Activated CD4-positive, alpha-beta T cell treated with anti-CD3 and anti-CD28 coated beads for 1 hour (primary cell): ENCODE measurements around the gene XPR1.

Experiments
- DNase-seq: peaks from one replicate; pipeline ENCODE4 v3.0.0-alpha.2; 2020

XPR1 gene

DNA sequence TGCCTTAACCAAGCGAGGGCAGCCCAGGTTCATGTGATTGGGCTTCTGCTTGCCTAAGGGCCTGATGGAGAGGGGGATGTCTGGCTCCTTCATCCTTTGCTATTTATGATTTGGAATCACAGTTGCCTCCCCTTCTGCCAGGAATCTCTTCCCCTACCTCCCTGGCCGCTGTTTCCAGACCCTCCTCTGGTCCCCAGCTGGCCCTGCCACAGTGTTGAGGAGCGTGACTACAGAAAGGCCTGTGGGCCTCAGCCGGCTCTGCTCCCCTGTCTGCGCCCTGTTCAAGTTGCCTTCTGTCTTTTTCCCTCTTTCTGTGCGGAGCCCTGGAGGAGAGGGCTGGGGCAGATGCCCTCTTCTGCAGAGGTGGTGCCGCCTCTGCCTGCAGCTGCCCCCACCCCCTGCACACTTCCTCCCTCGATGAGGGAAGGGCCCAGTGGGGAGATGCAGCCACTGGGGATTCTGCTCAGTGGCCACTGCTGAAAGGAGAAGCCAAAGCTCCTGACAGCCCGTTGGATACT, 287.4 kb downstream of the XPR1 start:
- no peak for DNase-seq

DNA sequence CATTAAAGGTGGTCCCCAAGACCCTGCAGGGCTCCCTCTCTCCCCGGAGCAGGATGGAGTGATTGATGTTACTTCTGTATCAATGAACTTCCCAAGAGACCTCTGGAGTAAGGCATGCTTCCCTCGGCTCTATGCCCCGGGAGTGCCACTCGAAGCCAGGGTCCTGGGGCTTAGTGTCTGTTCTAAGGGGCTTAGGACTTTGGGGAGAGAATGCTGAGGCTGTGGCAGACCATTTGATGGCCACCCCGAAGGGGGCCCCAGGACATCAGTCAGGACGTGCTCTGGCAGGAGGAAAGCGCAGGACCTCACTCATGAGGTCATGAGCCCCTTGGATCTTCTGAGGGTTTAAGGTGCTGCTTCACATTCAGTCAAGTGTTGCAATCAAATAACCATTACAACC, 288.4 kb downstream of the XPR1 start:
- DNase-seq, result no peak

DNA sequence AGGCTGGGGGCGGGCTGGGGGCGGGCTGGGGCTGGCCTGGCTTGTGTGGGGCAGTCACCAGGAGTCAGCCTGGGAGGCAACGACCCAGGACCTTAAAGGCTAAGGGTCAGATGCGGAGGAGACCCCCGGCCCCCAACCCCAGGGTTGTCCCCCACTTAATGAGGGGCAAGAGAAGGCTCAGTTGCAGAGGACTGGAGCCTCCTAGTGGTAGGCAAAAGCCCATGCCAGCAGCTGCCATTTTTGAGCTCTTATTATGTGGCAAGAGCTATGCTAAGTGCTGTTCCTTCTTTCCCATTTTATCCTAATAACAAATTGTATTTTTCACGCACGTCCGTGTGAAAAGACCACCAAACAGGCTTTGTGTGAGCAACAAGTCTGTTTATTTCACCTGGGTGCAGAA, 288.9 kb downstream of the XPR1 start:
- no peak for DNase-seq

DNA sequence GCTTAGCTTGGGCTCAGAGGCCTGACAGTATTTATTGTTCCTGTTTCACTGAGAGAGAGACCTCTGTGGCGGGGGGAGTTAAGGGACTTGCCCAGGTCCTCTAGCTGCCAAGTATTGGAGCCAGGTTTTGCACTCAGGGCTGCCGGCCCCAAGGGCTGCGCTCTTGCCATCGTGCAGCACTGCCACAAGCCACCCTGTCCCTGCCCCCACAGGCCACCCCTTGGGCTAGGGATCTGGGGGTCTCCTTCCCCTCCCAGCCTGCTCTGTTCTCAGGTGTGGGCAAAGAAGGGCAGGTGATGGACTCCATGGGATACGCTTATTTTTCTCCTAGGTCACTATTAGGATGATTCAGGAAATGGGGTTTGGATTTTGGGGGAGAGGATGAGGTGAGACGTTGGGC, 289.6 kb downstream of the XPR1 start:
- DNase-seq, result no peak

DNA sequence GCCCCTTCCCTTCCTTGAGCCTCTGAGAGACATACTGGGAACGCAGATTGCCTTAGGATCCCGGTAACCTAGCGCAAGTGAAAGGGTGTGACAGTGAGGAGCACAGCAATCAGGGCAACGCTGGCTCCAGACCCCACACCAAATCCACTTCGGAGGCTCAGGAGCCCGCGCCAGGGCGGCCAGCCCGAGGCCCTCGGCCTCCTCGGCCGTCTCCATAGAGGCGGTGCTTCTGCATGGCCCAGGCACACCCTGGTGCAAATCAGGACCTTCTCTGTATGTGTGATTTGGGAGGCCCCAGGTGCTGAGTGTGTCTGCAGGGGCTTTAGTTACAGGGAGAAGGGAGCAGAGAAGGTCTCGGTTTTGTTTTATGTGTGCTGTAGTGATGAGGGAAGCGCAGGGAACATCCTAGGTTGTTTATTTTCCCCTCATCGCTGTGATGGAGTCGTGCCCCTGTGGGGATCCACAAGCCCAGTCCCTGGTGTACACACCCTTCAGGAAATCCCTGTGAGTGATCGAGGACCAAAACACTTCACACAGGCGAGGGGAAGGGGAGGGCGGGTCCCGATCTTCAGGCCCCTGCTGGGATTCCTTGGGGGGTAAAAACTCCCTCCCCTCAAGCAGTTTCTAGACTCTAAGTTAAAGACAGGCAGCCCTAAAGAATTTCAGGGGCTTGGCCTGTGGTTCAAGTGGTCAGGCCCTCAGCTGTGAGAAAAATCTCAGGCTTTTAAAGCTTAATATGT, 290.2 kb downstream of the XPR1 start:
- no peak for DNase-seq

DNA sequence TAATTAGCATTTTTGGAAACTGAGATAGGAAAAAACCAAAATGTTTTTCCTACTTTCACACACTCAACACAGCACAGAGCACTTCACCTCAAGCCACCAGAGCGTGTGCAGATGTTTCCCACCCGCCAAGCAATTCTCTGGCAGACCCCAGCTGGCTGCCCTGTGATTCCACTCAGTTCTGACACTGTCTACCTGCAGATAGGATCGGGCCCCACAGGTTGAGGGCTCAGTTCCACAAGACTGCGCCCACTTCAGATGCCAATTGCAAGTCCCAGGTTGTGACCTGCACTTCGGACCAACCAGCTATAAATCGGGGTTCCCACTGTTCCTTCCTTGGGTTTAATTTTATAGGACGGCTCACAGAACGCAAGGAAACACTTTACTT, 290.8 kb downstream of the XPR1 start:
- DNase-seq, result no peak

DNA sequence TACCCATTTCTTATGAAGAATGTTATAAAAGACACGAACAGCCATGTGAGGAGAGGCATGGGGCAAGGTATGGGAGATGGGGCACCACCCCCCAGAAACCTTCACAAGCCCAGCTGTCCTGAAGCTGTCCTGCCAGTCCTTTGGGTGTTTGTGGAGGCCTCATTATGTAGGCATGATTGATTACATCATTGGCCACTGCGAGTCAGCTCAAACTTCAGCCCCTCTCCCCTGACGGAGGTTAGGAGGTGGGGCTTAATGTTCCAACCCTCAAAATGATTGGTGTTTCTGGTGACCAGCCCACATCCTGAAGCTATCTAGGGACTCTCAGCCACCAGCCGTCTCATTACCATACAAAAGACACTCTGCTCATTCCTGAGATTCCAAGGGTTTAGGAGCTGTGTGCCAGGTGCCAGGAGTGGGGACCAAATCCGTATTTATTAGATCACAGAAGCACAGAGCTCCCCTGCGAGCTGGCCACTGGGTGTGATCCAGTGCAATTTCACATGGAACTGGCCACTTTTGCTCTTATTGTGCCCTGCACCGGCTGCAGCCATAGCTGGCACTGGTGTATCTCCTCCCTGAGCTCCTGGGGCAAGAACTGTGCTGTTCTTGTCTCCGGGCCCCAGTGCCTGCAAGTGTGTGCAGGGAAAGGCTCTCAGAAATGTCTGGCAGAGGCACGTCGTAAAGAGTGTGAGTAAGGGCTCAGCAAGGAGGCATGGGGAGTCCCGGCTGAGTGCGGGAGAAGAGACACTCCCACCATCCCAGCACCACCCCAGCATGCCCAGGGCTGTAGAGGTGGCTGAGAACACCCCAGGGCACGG, 291.4 kb downstream of the XPR1 start:
- no peak for DNase-seq

DNA sequence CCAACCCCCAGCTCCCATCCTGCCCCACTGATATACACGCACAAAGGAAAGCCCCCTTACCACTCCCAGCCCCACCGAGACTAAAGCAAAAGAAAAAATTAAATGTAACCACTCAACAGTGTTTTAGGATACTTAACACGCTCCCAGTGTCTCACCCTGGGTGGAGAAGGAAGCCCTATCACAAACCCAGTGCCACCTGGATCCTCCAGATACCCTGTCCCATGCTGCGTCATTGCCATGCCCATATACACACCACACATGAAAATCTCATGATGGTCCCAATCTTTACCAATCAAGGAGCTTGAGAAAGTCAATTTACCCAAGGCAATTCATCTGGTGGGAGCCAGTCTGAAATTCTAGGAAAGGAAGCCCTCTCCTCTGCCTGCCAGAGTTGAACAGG, 292.1 kb downstream of the XPR1 start:
- DNase-seq, result no peak

DNA sequence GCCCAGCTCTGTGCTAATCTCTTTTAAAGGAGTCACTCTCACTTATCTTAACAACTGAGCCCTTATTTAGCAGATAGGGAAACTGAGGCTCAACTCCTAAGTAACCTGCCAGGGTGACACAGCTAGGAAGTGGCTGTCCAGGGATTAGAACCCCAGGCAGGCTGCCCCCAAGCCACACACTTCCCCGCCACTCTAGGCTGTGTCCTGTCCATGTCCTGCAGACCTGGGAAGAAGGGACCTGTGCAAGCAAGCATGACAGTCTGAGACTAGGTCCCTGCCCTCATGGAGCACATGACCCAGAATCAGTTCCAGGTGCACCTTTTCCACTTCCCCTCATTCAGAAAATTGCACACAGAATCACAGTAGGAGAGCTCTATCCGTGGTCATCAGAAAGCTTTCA, 293.1 kb downstream of the XPR1 start:
- no peak for DNase-seq

DNA sequence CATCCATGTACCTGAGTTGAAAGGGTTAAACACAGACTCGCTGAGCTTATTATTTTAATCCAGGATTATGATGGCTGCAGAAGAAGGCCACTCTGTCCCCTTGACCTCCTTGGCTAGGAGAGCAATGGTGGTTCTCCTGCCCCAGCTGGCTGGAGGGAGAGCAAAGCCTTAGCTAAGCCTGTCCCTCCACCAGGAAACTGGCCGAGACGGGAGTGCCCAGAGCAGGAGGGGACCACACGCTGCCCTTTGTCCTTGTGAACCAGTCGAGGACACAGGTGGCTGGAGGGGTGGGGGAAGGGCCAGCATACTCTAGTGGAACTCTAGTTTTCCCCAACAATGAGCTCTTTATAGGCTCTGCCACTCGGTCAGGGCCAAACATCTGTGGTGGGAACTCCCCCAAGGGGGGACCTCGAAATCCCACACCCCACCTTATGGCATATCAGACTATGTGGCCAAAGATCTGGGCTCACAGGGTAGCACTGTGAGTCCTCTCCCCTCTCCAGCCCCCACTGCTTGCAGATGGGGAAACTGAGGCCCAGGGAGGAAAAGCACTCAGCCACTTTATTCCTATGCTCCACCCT, 293.7 kb downstream of the XPR1 start:
- DNase-seq, result no peak

DNA sequence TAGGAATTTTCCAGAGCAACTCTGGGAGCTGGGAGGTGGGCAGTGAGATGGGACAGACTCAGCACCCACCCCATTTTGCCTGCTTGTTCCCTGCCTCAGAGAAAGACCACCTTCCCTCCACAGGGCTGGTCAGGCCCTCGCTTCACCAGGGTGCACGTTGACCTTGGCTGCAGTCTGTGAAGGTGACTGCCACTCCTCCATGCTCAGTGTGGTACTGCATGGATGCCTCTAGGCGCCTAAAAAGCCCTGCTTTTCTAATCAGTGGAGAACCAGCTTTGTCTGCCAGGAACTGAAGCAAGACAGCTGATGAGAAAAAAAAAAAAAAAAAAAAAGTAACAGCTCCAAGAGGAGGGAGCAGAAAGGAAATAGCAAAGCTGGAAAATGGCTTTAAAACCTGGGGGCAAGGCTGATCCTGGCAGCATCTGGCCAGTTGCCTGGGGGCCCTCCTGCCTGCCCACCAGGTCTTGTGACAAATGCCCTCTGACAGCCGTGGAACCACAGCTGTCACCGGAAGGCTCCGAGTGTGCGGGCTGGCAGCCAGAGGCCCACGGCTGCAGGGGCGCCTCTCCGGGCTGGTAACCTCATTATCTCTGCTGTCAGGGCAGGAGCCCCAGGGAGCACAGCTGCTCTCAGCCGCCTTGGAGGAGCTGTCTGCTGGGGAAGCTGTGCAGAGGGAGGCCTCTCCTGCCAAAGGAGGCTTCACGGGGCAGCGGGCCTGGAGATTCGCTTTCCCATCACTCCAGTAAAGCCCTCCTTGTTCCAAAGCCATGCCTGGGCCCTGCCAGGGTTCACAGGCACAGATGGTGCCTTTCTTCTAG, 294.6 kb downstream of the XPR1 start:
- DNase-seq, result no peak

DNA sequence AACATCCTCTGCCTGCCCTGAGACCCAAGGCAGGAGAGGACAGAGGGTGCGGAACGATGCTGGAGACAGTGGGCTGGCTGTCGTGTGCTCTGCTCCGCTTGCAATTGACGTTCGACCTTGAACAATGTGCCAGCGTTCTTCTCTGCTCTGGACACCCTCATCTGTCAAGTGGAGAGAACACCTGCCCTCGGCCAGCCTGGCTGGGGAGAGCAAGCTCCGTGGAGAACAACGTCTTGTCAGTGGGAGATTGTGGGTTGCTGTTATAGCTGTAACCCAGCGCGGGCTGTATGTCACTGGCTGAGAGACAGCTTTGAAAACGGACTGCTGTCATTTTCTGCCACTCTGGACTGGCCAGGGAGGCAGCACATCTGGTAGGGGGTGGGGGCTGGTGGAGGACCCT, 295.5 kb downstream of the XPR1 start:
- DNase-seq, result no peak

DNA sequence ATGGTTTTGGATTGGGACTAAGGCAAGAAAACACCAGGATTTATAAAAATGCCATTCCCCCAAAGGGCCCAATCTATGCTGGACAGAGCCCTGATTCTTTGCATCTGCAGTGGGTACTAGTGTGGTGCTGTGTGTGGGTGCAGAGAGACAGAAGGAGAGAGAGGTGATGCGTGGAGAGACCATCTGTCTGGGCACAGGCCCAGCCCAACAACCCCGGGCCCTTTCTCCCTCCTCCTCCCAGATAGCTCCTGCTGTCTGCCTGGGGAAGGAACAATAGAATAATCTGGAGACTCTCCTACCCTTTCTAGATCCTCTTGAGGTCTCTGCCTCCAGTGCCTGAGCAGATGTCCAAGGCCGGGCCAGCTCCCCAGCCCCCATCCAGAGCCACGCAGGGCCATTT, 296.0 kb downstream of the XPR1 start:
- no peak for DNase-seq

DNA sequence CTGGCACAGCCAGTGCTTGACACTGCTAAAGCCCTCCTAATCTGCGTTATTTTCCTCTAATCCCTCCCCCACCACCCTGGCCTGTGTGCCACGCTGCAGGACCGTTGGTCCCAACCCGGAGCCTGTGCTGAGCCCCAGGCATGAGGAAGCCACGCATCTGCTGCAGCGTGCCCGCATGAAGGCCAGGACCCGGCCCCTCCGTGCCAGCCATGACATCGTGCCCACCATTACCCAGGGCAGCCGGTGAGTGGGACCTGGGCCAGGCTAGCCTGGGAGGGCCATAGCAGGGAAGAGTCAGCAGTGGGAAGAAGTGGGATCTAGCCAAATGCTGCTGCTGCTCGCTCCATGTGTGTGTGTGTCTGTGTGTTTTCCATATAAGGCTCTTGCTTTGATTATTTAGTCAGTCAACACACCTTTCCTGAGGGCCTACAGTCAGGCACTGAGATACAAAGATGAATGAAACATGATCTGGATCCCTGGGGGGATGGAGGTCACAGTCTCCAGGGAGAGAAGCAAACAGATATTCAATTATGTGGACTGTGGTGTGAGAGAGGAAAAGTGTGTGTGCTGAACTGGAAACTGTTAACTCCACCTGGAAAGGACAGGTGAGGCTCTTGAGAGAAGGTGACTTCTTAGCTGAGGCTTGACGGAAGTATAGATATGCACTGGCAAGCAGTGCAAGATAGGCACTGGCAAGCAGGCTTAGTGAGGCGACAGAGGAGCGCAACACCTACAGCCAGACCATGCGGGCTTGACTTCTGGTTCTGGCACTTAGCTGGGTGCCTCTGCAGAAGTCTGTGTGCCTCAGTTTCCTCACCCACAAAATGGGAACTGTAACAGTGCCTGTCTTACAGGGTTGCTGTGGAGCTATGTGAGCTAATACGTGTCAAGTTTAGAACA, 296.8 kb downstream of the XPR1 start:
- no peak for DNase-seq

DNA sequence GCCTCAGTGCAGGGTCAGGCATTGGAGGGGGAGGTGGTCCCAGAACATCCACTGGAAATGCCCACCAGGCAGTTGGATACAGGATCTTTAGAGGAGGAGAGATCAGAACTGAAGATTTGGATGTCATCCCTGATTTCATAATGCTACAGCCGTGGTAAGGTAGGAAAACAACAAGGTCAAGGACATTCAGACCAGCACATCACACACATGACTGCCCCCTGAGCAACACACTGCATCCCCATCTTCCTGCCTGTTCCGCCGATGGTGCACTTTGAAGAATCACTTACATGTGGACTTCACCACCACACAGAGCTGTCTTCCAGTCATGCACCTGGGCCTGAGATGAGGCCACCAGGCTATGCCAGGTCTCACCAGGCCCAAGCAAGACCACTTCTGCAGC, 297.6 kb downstream of the XPR1 start:
- DNase-seq, result no peak

DNA sequence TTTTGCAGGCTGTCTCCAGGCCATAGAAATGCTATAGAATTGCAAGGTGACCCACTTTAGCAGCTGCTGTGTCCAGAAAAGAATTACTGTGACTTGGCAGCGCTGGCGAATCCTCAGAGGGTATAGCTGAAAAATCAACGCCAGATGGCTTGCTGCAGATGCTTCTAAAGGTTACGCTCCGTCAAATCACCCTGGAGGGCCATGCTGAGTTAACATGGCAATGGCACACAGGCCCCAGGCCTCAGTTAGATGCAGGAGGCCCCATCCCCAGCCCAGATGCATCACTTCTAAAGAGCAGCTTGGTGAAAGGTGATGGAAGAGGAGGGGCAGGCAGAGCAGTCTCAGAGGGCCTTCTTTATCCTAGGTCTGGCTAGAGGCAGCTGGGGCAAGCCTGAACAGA, 298.9 kb downstream of the XPR1 start:
- no peak for DNase-seq

DNA sequence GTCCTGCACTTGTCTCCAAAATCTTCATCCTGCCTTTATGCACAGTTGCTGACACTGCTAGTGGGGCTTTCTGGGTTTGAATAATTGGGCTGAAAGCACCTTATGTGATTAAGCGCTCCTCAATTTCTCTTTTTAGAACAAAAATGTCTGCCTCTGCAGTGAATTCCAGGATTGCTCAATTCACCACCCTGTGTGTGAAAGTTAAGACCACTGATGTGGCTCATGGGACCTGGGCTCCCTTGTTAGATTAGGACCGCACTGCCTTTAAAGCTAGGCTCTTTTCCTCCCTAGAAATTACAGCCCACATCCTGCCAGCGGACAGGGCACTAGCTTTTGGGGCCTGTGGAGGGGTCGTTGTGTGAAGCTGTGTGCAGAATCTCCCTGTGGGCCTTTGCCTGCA, 299.7 kb downstream of the XPR1 start:
- no peak for DNase-seq

DNA sequence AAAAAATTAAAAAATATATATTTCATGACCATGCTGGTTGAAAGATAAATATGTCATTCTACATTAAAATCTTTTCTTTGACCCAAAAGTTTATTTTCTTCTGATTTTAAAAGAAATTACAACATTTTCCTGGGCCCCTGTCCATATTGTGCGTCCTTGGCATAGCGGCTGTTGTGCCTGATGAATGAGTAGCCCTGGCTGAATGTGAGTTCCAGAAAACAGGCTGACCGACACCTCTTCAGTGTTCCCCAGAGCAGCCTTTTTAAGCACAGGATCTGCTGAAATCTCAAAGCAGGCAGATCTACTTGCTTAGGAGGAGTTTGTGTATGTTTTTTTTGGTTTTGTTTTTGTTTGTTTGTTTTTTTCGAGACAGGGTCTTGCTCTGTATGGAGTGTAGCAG, 300.6 kb downstream of the XPR1 start:
- DNase-seq, result no peak

DNA sequence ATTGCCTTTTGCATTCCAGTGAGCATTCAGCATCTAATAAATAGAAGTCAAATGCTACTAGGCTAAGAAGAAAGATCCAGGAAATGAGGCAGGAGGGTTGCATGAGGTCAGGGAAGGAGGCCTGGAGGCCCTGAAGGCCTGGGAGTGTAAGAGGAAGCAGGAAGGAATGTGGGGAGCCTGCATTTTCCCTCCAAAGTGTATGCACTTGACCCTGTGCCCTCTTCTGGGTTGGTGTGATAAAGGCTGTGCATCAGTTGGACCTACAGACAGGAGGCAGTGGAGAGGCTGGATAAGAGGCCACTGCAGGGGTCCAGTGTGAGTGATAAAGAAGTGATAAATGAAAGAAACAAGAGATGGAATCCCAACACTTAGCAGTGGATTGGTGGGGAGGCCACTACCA, 301.3 kb downstream of the XPR1 start:
- no peak for DNase-seq

DNA sequence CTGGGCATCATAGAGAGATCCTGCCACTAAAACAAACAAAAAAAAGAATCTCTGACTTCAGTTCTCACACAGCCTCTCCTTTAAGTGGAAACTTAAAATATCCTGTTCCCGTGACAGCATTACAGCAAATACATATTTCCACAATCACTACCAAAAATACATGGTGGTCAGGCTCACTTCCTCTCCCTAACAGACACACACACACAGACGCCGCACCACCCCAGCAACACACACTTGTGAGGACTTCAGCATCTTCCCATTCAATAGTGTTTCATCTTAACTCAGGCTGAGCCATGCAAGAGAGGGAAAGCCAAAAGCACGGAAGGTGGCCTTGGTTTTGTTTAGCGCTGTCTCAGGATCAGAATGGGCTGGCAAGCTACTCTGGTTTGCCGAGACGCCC, 302.7 kb downstream of the XPR1 start:
- DNase-seq, result no peak

DNA sequence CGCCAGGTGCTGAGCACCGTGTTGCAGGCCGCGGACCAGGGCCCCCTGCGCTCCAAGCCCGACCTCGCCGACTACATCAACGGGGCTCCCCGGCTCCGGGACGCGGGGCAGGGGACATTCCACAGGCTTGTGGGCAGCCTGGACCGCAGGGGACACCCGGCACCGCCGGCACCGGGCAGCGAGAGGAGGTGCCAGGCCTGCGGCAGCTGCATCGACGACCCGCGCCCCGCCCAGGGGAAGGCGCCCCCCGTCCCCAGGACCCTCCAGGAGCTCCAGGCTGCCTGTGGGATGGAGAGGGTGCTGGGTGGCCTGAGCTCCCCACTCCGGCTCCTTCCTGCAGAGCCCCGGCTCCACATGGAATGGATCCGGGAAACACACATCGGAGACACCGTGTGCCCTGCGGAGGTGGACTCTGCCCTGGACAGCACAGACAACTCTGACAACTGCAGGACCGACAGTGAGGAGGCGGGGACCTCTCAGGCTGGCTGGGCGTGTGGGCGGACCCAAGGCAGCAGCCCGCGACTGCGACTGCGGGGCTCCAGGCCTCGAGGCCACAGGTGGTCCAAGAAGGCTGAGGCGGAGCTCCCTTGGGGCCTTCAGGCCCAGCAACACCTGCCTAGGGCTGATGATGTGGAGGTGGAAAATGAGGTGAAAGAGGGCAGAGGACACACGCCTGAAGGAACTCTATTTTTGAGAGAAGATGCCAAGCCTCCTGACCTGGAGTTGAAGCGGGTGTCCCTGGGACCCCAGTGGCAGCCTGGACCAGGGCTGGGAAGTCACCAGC, 303.7 kb downstream of the XPR1 start:
- no peak for DNase-seq
